Measurements from ENCODE around the gene ETNK2.

DNA sequence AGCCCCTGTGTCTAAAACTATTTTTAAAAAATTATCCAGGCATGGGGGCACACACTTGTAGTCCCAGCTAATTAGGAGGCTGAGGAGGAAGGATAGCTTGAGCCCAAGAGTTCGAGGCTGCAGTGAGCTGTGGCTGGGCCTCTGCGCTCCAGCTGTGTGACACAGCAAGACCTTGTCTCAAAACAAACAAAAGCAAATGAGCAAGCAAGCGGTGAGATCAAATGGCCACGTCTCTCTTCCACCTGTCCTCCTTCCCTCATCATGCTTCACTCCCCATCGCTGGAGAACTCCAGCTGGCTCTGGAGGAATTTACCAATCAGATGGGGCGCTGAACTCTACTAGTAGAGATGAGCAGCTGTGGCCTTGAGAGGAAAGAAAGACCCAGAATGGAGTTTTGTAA is 28.3 kb upstream of the ETNK2 start:
- TF ChIP-seq EZH2 (IDR thresholded peaks at IDR 0.05; ENCODE audit: insufficient read depth, poor library complexity, severe bottlenecking) (no peak), EZH2phosphoT487 (IDR thresholded peaks at IDR 0.05; ENCODE audit: insufficient read depth, low read depth) (no peak)
